ENCODE results near the gene GALNT15. TPM values are rescaled to one million over a fixed set of nuclear protein-coding genes. Genes with fewer than 3 reads are reported as not detected.

GALNT15 gene
- total RNA-seq, 1 donor from 2014 or later: 9.8 TPM

- intact Hi-C loops (cut with DNase I): no loop called here
- no peak for TF ChIP-seq CTCF (IDR thresholded peaks at IDR 0.05)
- DNase-seq (no peak), ATAC-seq (no peak)
- Histone ChIP-seq H3K27ac (no peak overlapping the region), H3K36me3 (peaks cover 55% of the 10 kb centered on the region), H3K27me3 (ENCODE audit: low read depth) (no peaks in the 10 kb centered on the region), H3K4me3 (no peak overlapping the region), H3K4me1 (peaks cover 25% of the 10 kb centered on the region), H3K9me3 (no peaks in the 10 kb centered on the region)
Measured at GRCh38 chr3:16270855-16271254, 96.4 kb downstream of the GALNT15 start.

GRCh38 chr3:16272588-16272987 lies 98.1 kb downstream of the GALNT15 start:
- no peak for ATAC-seq
- TF ChIP-seq CTCF (IDR thresholded peaks at IDR 0.05): no peak
- intact Hi-C loops (cut with DNase I): no loop called here

GRCh38 chr3:16273867-16274266 lies 99.4 kb downstream of the GALNT15 start:
- TF ChIP-seq CTCF (IDR thresholded peaks at IDR 0.05): no peak

More at GRCh38 chr3:16272588-16272987, 98.1 kb downstream of the GALNT15 start:
- Histone ChIP-seq H3K27ac (no peak overlapping the region), H3K4me3 (no peak overlapping the region), H3K4me1 (peaks cover 11% of the 10 kb centered on the region), H3K9me3 (no peaks in the 10 kb centered on the region), H3K36me3 (peaks cover 59% of the 10 kb centered on the region), H3K27me3 (ENCODE audit: low read depth) (no peaks in the 10 kb centered on the region)
- DNase-seq: no peak

GRCh38 chr3:16277471-16277870 lies 103.0 kb downstream of the GALNT15 start:
- no peak for DNase-seq
- Histone ChIP-seq H3K27me3 (ENCODE audit: low read depth) (no peaks in the 10 kb centered on the region), H3K27ac (no peak overlapping the region), H3K36me3 (peaks cover 29% of the 10 kb centered on the region), H3K4me3 (no peak overlapping the region), H3K9me3 (no peaks in the 10 kb centered on the region), H3K4me1 (no peaks in the 10 kb centered on the region)
- intact Hi-C loops (cut with DNase I): no loop called here
- no peak for TF ChIP-seq CTCF (IDR thresholded peaks at IDR 0.05)
- no peak for ATAC-seq

More at GRCh38 chr3:16273867-16274266, 99.4 kb downstream of the GALNT15 start:
- no peak overlapping the region for H3K27ac ChIP-seq
- intact Hi-C loops (cut with DNase I): no loop called here
- H3K27me3 ChIP-seq (ENCODE audit: low read depth): no peaks in the 10 kb centered on the region
- H3K4me3 ChIP-seq: no peak overlapping the region
- H3K4me1 ChIP-seq: no peaks in the 10 kb centered on the region
- DNase-seq (no peak), ATAC-seq (no peak)
- H3K9me3 ChIP-seq: no peaks in the 10 kb centered on the region
- H3K36me3 ChIP-seq: peaks cover 59% of the 10 kb centered on the region

- Histone ChIP-seq H3K4me1 (no peaks in the 10 kb centered on the region), H3K36me3 (peaks cover 13% of the 10 kb centered on the region), H3K27ac (no peak overlapping the region), H3K27me3 (ENCODE audit: low read depth) (no peaks in the 10 kb centered on the region), H3K9me3 (no peaks in the 10 kb centered on the region), H3K4me3 (no peak overlapping the region)
- no peak for DNase-seq
- peak in 1 of 2 donors; percentile 38 for ATAC-seq
- intact Hi-C loops (cut with DNase I): no loop called here
- no peak for TF ChIP-seq CTCF (IDR thresholded peaks at IDR 0.05)
Measured at GRCh38 chr3:16279010-16279801, 104.7 kb downstream of the GALNT15 start.
